Hepatocyte (in vitro differentiated cells): ENCODE data around the gene RAPGEF6. TPM values are rescaled to one million over a fixed set of nuclear protein-coding genes. Genes with fewer than 3 reads are reported as not detected.

Experiments used
- DNase-seq: peaks from one replicate; pipeline ENCODE4 v3.0.0-alpha.2; 2016; ENCODE audit warnings: low spot score
- H2AFZ ChIP-seq: fragments of 200-600 bp; sonication (generic); 2 replicates; pipeline ENCODE4 v1.6.0; 2016; ENCODE audit warnings: antibody characterized with exemption, mild to moderate bottlenecking
- H3K27ac ChIP-seq: fragments of 200-600 bp; sonication (generic); 2 replicates; pipeline ENCODE4 v1.5.1; 2016; ENCODE audit warnings: mild to moderate bottlenecking
- H3K27me3 ChIP-seq: fragments of 200-600 bp; sonication (generic); 2 replicates; pipeline ENCODE4 v1.6.1; 2016
- H3K36me3 ChIP-seq: fragments of 200-600 bp; sonication (generic); replicated peaks from 2 replicates; pipeline ENCODE4 v1.5.1; 2016; ENCODE audit warnings: low read depth; ENCODE audit not compliant: insufficient read depth
- H3K4me1 ChIP-seq: fragments of 200-600 bp; sonication (generic); 2 replicates; pipeline ENCODE4 v1.5.1; 2016; ENCODE audit warnings: mild to moderate bottlenecking, moderate library complexity; ENCODE audit not compliant: insufficient read depth
- H3K4me2 ChIP-seq: fragments of 200-600 bp; sonication (generic); 2 replicates; pipeline ENCODE4 v1.6.0; 2016
- H3K4me3 ChIP-seq: fragments of 200-600 bp; sonication (generic); 2 replicates; pipeline ENCODE4 v1.5.1; 2016; ENCODE audit warnings: mild to moderate bottlenecking
- H3K79me2 ChIP-seq: fragments of 200-600 bp; sonication (generic); 2 replicates; pipeline ENCODE4 v1.6.0; 2017; ENCODE audit warnings: mild to moderate bottlenecking
- H3K9me2 ChIP-seq: fragments of 200-600 bp; sonication (generic); replicated peaks from 2 replicates; pipeline ENCODE4 v1.6.0; 2017; ENCODE audit warnings: mild to moderate bottlenecking; ENCODE audit not compliant: insufficient read depth
- H3K9me3 ChIP-seq: fragments of 200-600 bp; sonication (generic); 2 replicates; pipeline ENCODE4 v1.5.1; 2016; ENCODE audit warnings: low read depth, mild to moderate bottlenecking
- H4K20me1 ChIP-seq: fragments of 200-600 bp; sonication (generic); 2 replicates; pipeline ENCODE4 v1.6.0; 2016; ENCODE audit warnings: mild to moderate bottlenecking; ENCODE audit not compliant: insufficient read depth, poor library complexity, severe bottlenecking
- CTCF ChIP-seq: fragments of 200-600 bp; sonication (generic); IDR thresholded peaks from 2 replicates; pipeline ENCODE4 v1.5.1; 2016; ENCODE audit warnings: antibody characterized with exemption, mild to moderate bottlenecking; ENCODE audit not compliant: poor library complexity
- EZH2 ChIP-seq: fragments of 200-600 bp; sonication (generic); IDR thresholded peaks from 2 replicates; pipeline ENCODE4 v1.6.1; 2016; ENCODE audit warnings: antibody characterized with exemption, mild to moderate bottlenecking, borderline replicate concordance
- EZH2phosphoT487 ChIP-seq: fragments of 200-600 bp; sonication (generic); IDR thresholded peaks from one replicate; pipeline ENCODE4 v1.6.1; 2018; ENCODE audit warnings: antibody characterized with exemption, mild to moderate bottlenecking, low read depth, moderate library complexity; ENCODE audit not compliant: unreplicated experiment, severe bottlenecking
- WGBS: methylation state at CpG from one replicate; pipeline ENCODE4 v1.1.6; 2016; ENCODE audit warnings: low lambda C conversion rate; ENCODE audit errors: missing lambda C conversion rate; 5-methylcytosine and 5-hydroxymethylcytosine counted together
- polyA plus RNA-seq: library from polyadenylated mRNA; unstranded; fragments of >200 nt; fragmentation: Nextera tagmentation; extraction: Ambion mirVana; gene quantifications from 2 replicates; pipeline ENCODE4 v1.2.1, GENCODE V29; 2016
- total RNA-seq: library from RNA; depleted of rRNA; stranded (reverse); fragments of >200 nt; gene quantifications from 2 replicates; pipeline ENCODE4 v1.2.3, GENCODE V29; 2014

The RAPGEF6 gene
- total and polyA plus RNA-seq, 2 experiments from 2014 or later: 4.7 to 13.3 TPM

DNA sequence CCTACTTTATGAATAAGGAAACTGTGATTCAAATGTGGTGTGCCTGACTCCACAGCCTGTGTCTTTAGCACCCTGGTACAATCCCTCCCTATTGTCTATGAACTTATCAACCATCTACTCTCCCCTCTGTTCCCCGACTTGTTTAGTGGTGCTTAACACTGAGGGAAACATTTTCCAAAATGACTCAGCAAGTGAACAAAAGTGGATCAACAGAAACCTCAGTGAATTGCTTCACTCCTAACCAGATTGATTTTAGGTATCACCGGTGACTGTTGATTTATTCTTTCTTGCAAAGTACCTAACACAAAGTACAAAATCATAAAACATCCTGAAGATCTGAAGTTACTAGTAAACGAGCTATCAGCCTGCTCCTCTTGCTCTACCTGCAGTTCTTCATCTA lies 42.1 kb upstream of the RAPGEF6 start:
- H4K20me1 ChIP-seq: no peaks in the 10 kb centered on the region
- no peak overlapping the region for H3K4me3 ChIP-seq
- peaks cover 15% of the 10 kb centered on the region for H3K4me1 ChIP-seq
- TF ChIP-seq EZH2phosphoT487: no peak
- no peak for TF ChIP-seq EZH2
- TF ChIP-seq CTCF: no peak
- no peaks in the 10 kb centered on the region for H3K27me3 ChIP-seq
- no peak overlapping the region for H2AFZ ChIP-seq
- no peak overlapping the region for H3K4me2 ChIP-seq
- H3K79me2 ChIP-seq: no peaks in the 10 kb centered on the region
- no peaks in the 10 kb centered on the region for H3K36me3 ChIP-seq
- WGBS: 84% methylated on average over 3 of the region's 3 CpGs
- H3K27ac ChIP-seq: no peak overlapping the region
- DNase-seq: no peak
- H3K9me3 ChIP-seq: no peaks in the 10 kb centered on the region
- no peaks in the 10 kb centered on the region for H3K9me2 ChIP-seq

DNA sequence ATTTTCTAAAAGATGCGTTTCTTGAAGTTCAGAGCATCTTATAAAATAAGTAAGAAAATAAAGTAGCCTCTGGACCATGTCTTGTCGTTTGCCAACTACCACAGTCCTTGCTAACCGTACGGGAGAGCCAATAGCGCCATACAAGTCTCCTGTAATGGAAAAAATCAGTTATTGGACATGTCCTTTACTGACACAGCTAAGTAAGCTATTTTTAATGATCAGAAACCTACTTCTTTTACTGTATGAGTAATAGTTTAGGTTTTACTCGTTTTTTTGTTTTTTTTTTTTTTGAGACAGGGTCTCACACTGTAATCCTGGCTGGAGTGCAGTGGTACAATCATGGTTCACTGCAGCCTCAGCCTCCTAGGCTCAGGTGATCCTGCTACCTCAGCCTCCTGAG lies 37.7 kb upstream of the RAPGEF6 start:
- Histone ChIP-seq H3K27ac (peak overlapping the region; percentile 61), H4K20me1 (no peaks in the 10 kb centered on the region), H3K79me2 (peaks cover 5% of the 10 kb centered on the region), H3K4me3 (no peak overlapping the region), H3K9me3 (no peaks in the 10 kb centered on the region), H3K36me3 (no peaks in the 10 kb centered on the region), H3K4me2 (peak overlapping the region; percentile 15), H2AFZ (no peak overlapping the region), H3K9me2 (no peaks in the 10 kb centered on the region), H3K27me3 (no peaks in the 10 kb centered on the region), H3K4me1 (peaks cover 14% of the 10 kb centered on the region)
- no peak for DNase-seq
- 83% methylated on average over 6 of the region's 6 CpGs for WGBS
- TF ChIP-seq EZH2phosphoT487 (no peak), CTCF (no peak), EZH2 (no peak)

DNA sequence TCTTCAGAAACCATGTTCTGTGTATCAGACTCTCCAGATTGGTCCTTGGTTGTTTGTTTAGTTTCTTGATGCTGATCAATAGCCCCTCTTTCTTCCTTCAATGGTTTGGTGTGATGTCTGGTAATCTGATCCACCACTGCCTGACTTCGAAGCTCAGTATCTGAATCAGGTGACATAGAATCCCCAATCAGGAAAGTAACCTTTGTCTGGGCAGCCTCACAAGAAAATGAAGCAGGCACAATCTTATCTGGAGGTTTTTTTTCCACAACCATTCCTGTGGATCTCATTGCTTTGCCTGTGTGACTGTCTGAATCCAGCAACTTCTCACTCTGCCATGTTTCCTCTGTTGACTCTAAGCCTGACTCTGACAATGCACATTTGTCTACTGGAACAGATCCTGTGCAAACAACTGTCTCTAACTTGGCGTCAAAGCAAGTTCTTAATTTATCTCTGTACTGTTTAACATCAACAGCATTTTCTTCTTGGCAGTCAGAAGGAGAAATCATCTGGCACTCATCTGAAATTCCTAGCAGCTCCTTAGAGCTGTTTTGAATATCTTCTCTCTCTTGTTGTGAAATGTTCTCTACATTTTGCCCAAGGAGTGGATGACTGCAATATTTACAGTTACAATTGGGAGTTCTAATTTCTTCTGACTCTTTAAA lies 37.1 kb upstream of the RAPGEF6 start:
- H3K4me2 ChIP-seq: peak overlapping the region; percentile 15
- H2AFZ ChIP-seq: no peak overlapping the region
- no peaks in the 10 kb centered on the region for H3K36me3 ChIP-seq
- H4K20me1 ChIP-seq: no peaks in the 10 kb centered on the region
- DNase-seq: peak; percentile 63
- no peaks in the 10 kb centered on the region for H3K9me2 ChIP-seq
- no peak overlapping the region for H3K4me3 ChIP-seq
- H3K4me1 ChIP-seq: peaks cover 14% of the 10 kb centered on the region
- no peak for TF ChIP-seq EZH2
- TF ChIP-seq EZH2phosphoT487: no peak
- no peak for TF ChIP-seq CTCF
- no peaks in the 10 kb centered on the region for H3K27me3 ChIP-seq
- H3K27ac ChIP-seq: peak overlapping the region; percentile 61
- WGBS: 26% methylated on average over 2 of the region's 2 CpGs
- no peaks in the 10 kb centered on the region for H3K9me3 ChIP-seq
- H3K79me2 ChIP-seq: peaks cover 8% of the 10 kb centered on the region
